HG02840 (cell line): ENCODE measurements around the gene ARMC9.

Source experiments
- ATAC-seq: cut with Tn5 transposase; IDR thresholded peaks from one replicate; pipeline ENCODE4 v1.9.1; 2021; ENCODE audit warnings: mild to moderate bottlenecking, moderate library complexity, moderate number of reproducible peaks; ENCODE audit not compliant: unreplicated experiment, low FRiP score

Gene ARMC9

DNA sequence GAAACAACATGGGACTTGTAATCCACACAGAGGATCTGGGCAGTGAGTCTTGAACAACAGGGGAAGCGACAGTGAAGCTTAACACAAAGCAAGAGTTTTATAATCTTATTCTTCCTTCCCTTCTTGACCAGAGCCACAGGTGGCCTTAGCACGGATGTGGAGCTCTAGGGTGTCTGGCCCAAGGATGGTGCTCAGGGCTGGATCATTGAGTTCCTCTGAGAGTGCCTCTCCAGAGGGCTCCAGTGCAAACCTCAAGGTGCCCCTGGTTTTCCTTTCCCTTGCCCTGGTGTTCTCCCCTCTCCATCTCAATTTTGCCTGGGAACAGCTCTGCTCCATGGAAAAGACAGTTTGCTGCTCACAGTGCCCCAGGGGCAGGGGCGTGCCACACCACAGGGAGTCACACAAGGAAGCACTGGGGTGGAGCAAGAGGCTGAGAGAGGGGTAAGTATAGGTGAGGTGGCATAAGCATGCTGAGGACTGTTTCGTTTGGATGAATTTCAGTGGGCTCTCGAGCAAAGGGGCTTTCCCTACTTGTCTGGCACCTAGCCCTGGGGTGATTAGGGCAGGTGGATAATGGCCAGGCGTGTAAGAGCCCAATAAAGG lies 108.5 kb downstream of the ARMC9 start:
- no peak for ATAC-seq

DNA sequence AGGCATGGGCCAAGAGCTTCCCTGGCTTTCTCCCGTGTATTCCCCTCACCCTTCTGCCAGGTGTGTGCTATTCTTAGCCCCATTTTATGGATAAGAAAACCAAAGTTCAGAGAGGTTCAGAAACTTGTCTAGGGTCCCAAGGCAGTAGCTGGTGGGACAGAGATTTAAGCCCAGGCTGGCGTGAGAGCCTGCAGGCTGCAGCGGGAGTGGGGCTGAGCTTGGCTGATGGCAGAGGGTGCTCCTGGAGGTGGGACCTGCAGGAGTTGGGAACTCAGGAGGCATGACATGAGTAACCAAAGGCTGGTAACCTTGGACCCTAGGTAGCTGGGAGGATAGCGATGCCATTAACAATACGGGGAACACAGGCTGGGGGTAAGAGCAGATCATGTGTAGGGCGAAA lies 109.8 kb downstream of the ARMC9 start:
- no peak for ATAC-seq

DNA sequence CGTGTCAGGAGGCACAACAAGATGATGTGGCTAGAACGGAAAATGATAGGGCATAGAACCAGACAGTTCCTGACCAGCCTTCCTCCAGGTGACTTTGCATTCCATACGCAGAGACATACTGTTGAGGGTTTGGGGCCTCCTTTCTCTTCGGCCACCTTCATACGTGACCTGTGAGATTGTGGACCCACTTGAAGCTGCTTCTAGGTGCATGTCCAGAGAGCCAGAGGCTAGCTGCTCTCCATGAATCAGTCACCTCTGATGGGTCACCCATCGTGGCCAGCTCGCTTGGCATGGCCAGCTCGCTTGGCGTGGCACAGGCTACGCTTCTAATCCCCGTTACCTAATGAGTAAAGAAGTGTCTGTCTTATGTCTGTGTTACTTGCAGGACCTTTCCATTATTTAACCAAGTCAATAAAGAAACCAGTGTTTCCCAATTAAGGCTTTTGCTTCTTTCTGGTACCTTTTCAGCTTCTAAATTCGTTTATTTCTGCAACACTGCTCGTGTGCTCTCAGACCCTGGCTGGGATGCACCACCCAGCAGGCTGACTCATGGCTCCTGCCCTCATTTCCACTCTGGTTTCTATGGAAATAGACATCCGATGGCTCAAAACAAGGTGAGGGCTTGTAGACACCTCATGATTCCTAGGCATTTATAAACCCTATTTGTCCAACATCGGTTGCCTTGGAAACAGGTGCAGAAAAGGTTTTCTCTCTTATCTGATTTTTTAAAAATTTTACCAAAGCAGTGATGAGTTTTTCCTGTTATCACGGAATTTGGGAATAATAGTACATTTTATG lies 110.4 kb downstream of the ARMC9 start:
- no peak for ATAC-seq

DNA sequence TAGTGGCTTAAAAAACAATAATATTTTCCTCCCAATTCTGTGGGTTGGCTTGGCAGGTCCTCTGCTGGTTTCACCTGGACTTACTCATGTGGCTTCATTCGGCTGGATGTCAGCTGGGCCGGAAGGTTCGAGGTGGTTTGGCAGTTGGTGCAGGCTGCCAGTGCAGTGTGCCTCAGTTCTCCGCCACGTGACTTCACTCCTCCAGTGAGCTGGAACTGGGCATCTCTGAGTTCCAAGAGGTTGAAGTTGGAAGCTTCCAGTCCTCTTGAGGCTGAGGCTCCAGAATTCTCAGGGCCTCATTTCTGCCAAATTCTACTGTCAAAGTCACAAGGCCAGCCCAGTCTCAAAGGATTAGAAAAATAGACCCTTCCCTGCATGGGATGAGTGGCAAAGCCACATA lies 113.6 kb downstream of the ARMC9 start:
- no peak for ATAC-seq

DNA sequence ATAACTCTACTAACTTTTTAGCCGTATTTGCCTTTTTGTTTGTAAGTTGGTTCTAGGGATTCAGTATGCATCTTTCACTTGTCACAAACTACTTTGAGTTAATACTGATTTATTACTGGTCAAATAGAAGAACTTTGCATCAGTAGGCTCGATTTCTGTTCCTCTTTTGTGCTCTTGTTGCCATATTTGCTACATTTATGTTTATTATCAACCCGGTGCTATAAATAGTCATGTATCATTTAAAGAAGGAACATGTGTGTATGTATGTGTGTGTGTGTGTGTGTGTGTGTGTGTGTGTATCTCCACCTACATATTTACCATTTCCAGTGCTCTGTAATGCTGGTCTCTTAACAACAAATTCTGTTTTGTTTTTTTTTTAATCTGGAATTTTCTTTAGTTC lies 117.5 kb downstream of the ARMC9 start:
- ATAC-seq: no peak

DNA sequence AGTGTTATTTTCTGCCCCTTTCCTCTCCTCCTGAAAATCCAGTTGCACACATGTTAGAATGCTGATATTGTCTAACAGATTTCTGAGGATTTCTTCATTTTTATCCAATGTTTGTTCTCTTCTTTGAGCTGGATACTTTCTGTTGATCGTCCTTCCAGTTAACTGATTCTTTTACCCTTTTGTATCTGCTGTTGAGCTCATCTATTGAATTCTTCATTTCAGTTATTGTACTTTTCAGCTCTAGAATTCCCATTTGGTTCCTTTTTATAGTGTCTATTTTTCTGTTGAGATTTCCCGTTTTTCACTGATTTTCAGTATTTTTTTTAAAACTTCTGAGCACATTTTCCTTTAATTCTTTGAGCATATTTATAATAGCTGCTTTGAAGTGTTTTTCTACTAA lies 119.1 kb downstream of the ARMC9 start:
- ATAC-seq: no peak

DNA sequence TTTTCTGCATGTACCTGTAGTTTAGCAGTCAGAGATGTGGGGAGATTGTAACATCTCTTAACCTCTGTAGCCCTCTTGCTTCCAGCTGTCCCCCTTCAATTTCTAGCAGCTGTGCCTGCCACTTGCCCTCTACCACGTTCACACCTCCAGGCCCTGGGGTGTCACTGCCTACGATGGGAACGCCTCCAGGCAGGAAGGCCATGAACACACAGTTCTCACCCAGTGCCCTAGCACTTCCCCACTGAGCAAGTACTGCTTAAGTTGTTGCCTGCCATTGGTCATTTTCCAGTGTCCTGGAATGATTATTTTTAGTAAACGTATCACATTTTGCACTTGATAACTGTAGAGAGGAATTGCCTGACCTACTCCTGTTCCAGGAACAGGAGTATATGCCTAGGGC lies 120.0 kb downstream of the ARMC9 start:
- ATAC-seq: no peak

DNA sequence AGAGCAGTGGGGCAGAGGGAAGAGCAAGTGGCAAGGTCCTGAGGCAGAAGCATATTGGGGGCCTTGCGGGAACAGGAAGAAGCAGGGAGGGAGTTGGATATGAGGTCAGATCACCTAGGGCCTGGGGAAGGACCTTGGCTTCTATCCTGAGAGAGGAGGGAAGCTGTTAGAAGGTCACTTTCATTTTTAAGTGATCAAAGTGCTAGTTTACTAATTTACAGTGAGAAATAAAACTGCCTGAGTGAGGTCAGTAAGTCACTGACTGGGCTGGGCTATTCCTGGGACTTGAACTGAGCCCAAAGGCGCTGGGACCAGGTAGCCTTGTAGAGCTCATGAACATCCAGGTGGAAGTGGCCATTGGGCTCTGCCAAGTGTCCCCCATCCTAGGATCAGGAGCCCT lies 120.5 kb downstream of the ARMC9 start:
- no peak for ATAC-seq

DNA sequence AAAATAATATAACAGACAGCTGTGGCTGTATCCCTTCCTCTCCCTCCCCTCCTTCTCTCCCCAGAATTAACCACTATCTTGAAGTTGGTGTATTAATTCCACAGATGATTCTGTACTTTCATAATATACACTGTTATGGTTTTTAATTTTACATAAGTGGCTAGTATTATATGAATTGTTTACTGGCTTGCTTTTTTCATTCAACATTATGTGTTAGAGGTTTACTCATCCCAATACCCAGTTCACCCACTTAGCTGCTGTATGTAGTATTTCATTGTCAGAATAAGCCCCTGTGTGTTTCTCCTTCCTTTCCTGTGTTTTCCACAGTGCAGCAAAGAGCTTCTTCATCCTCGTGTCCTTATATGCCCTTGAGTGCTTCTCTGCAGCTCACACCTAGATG lies 121.4 kb downstream of the ARMC9 start:
- ATAC-seq: no peak

DNA sequence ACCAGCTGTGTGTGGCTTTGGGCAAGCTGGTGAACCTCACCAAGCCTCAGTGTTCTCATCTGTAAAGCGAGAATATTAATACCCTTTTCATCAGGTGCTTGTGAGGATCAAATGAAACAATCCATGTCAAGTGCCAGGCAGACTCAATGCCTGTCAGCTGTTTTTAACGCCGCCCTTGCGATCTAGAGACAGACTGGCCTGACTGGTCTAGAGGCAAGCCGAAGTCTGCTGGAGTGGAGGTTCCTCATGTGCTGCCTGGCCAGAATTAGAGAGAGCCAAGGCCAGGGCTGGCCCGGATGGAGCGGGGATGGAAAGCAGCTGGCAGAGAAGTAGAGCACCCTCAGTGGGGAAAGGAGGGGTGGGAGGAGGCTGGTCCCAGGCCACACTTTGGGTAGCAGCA lies 122.6 kb downstream of the ARMC9 start:
- ATAC-seq: no peak

DNA sequence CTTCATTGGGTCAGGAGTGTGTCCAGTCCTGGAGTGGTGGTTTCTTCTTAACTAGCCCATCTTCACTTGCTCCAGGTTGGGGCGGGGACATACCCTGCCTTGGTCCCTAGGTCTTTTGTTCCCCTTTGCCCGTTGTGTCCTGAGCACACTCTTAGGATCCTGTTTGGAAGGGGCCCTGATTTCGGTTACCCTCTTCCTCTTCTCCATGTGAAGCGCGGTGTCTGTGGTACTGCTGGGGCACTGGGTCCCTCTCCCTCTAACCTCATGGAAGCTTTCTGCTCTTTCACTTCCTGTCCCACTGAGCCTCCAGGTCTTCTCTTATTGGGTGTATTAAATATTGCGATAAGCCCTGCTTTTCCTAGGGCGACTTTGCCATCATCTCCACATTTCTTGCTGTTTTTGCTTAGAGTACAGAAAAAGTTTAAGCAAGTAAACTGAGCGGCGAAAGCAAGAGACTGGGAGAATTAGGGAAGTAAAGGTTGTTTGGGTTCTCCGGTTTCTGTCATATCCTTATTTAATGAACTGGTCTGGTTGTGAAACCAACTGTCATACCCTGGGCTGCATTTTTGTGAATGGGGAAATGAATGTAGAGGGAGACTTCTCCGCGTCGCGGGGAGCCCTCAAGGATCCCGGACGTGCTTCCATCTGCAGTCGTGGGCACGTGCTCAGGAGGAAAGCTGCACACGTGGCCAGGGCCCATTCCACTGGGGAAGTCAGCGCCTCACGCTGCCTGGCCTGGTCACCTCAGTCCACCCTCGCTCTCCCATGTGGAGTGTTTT lies 123.3 kb downstream of the ARMC9 start:
- no peak for ATAC-seq

DNA sequence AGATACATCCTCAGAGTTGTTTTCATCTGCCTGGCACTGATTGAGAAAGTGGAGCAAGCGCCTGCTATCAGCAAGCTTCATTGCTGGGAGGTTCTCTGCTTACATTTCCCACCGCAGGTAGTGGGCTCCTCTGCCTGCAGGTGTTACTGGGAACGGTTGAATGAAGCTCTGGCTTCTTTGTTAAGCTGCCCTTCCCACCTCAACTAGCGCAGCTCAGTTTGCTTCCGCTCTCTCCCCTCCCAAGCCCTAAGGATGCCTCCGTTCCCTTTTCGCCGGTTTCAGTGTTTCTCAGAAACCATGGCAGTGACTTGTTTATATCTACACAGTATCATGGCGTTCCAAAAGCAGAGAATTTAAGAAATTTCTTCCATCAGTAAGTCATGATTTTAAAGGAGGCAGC lies 124.9 kb downstream of the ARMC9 start:
- ATAC-seq: no peak

DNA sequence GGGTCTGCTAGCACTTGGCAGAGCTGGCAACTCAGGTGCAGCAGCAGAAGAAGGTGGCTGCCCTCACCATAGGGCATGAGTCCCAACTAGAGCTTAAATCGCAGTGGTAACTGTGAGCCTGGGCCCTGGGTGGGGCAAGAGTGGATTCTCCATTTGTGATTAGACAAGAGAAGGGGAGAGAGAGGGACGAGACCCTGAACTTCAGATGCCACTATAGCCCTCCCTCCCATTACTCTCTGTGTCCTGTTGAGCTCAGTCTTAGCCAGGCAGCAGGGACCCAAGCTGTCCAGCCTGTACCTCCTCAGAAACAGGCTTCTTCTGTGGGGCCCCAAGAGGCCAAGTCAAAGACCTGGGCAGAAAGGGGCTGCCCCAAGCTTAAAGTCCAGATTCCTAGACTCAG lies 127.4 kb downstream of the ARMC9 start:
- no peak for ATAC-seq

DNA sequence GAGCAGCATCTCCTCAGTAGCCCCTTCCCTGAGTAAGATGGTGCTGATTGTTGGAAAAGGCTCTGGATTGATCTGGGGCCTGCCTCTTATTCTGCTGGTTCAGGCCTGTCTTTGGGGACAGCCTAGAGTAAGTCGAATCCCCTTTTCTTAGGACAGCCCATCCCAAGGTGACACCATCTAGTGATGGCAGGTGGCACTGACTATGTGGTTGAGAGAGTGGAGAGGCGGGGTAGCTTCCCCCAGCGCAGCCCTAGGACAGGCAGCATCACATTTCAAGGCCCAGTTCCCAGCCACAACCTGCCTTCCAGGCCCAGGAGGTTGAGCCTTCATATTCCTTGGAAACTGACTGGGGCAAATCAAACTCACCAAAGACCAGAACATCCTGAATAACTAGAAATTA lies 128.0 kb downstream of the ARMC9 start:
- no peak for ATAC-seq

DNA sequence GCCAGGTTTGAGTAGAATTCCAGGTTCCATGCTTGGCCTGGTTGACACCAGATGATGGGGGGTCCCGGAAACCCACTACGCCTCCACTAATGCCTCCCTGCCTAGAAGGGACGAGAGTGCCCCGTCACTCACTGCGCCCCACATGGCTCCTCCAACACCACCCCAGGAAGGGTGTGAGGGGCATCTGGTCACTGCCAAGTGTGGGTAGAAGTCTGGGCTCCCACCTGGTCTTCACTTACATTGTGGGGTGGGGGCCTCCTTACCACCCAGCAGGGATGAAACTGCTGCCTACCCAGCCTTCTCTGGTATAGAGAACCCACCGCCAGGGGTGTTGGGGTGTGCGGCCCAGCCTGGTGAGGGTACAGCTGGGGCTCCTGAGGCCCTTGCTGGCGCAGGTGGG lies 131.9 kb downstream of the ARMC9 start:
- no peak for ATAC-seq

DNA sequence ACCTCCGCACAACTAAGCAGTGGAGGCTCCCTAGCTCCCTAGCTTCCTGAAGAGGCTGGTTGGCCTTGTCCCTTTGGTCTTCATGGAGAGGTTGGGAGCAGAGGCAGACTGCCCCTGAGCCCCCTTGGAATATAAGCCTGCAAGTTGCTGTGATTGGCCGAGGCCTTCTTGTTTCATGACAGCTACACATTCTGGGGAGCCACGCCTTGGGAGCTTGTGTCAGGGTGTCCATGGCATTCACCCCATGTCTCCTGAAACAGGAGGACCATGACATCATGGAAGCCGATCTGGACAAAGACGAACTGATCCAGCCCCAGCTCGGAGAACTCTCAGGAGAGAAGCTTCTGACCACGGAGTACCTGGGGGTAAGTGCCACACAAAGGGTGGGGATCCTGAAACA lies 133.1 kb downstream of the ARMC9 start:
- ATAC-seq: no peak

DNA sequence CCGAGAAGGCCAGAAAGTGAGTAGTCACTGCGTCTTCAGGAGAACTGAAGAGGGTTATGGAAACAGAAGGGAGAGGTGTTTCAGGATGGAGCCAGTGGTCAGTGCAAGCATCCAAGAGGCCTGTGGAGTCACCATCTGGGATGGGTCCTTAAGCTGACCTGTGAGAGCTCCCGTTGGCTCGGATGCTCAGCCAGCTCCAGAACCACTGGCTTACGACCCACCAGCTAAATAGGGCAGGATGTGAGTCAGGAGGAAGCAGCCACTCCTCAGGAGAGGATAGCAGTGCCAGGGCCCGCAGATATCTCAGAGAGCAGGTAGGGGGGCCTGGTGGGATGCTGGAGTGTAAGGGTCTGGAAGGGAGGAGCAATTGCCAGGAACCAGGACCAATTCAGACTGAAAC lies 134.0 kb downstream of the ARMC9 start:
- ATAC-seq: no peak

DNA sequence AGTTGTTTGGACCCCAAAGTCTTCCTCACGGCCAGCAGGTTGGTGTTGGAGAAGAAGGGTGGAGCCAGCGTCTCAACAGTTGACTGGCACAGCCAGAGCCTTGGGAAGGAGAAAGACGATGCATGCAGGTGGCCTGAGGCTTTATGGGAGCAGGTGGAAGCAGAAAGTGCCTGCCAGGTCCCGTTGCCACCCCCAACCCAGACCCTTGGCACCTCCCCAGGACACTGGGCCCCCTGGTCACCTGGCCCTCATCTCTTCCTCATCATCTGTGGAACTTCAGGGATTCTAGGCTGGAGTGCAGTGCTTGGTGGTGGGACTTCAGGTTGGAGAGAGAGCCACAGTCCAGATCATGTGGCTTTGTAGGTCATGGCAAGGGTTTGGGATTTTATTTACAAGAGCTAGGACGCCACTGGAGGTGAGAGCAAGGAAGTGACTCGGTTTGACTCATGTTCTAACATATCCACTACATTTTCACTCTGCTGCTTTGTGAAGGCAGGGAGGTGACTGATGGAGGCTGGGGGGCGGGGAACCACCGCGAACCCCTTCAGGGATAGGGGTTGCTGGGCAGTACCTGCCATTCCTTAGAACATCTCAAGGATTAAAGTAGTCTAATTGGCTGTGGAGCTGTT lies 134.6 kb downstream of the ARMC9 start:
- ATAC-seq: no peak

DNA sequence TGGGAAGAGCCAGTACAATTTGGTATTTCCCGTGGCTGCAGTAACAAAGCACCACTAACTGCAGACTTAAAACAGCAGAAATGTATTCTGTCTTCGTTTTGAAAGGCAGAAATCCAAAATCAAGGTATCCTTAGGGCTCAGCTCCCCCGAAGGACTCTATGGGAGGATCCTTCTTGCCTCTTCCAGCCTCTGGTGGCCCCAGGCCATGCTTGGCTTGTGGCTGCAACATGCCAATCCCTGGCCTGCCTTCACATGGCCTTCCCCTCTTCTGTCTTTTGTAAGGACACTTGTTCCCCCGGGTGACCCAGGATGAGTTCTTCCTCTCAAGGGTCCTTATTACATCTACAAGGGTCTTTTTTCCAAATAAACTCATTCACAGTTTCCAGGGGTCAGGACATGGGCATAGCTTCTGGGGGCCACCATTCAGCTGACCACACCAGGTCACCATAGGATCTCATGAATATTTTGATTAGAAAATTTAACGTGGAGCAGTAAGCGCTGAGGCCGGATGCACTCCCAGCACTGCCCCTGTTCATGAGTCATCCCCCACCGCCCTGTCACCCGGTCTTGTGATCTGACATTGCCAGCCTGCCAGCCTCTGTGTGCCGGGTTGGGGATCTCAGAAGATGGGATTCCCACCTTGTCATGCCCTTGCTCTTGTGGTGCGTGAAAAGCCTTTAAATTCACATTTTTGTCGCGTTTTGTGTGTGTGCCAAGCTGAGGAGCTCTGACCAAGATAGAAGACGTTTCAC lies 135.9 kb downstream of the ARMC9 start:
- ATAC-seq: no peak

DNA sequence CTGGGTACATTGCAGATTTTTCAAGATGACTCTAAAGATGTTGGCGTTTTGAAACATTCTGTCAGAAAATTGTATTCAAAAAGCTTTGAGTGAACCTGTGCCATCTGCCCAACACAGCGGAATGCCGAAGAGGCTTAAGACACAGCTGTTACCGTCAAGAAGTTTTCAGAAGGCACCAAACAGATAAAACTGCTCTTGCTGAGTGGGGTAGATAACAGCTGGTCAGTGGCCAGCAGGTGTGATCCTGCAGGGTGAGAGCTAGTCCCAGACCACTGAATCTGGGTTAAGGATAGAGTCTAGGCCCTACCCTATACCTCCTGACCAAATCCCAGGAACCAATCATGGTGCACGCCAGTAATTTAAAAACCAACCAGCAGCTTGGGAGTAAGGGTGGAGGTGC lies 136.6 kb downstream of the ARMC9 start:
- no peak for ATAC-seq

DNA sequence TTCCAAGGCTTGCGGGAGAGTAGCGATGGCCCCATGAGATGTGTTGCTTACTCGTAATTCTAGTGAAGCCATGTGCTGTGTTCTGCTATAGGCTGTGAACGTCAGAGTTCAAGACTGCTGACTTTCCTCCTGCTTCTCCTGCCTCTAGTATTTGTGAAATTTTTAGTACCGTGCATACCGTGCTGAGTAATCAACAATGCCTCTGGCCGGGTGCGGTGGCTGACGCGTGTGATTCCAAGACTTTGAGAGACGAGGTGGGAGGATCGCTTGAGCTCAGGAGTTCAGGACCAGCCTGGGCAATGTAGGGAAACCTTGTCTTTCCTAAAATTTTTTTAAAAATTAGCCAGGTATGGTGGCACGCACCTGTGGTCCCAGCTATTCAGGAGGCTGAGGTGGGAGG lies 137.2 kb downstream of the ARMC9 start:
- no peak for ATAC-seq
